Measurements from ENCODE around the gene PARP12. TPM values are rescaled to one million over a fixed set of nuclear protein-coding genes. Genes with fewer than 3 reads are reported as not detected.
A peak's percentile ranks its signal among the peaks of the same experiment; 100 is the strongest.

Gene PARP12
- total and polyA plus RNA-seq, 5 experiments from 2014 or later: 18.9 to 106 (median 34.6) TPM

GRCh38 chr7:140005754-140006503 lies 56.8 kb downstream of the PARP12 start:
- Mint-ChIP-seq H3K36me3 (no peaks in the 10 kb centered on the region), H3K27ac (no peak overlapping the region), H3K9me3 (no peaks in the 10 kb centered on the region), H3K4me3 (no peak overlapping the region), H3K4me1 (no peaks in the 10 kb centered on the region), H3K27me3 (no peaks in the 10 kb centered on the region)
- POLR2A ChIA-PET: no interaction called here
- DNase-seq (no peak), ATAC-seq (no peak)

GRCh38 chr7:140005341-140005740 lies 57.4 kb downstream of the PARP12 start:
- H3K27ac Mint-ChIP-seq: no peak overlapping the region
- H3K36me3 Mint-ChIP-seq: no peaks in the 10 kb centered on the region
- POLR2A ChIA-PET: no interaction called here
- H3K4me3 Mint-ChIP-seq: no peak overlapping the region
- no peak for ATAC-seq
- H3K4me1 Mint-ChIP-seq: no peaks in the 10 kb centered on the region
- H3K9me3 Mint-ChIP-seq: no peaks in the 10 kb centered on the region
- H3K27me3 Mint-ChIP-seq: no peaks in the 10 kb centered on the region
- no peak for DNase-seq

- Mint-ChIP-seq H3K27ac (no peak overlapping the region), H3K27me3 (no peaks in the 10 kb centered on the region), H3K36me3 (no peaks in the 10 kb centered on the region), H3K4me3 (no peak overlapping the region), H3K4me1 (no peaks in the 10 kb centered on the region), H3K9me3 (no peaks in the 10 kb centered on the region)
- POLR2A ChIA-PET: no interaction called here
- ATAC-seq (no peak), DNase-seq (no peak)
These were observed 58.1 kb downstream of the PARP12 start for GRCh38 chr7:140004672-140005071.

- Mint-ChIP-seq H3K4me3 (no peak overlapping the region), H3K4me1 (no peaks in the 10 kb centered on the region), H3K9me3 (no peaks in the 10 kb centered on the region), H3K27ac (peak overlapping the region in 1 of 10 donors; percentile 68), H3K36me3 (no peaks in the 10 kb centered on the region), H3K27me3 (no peaks in the 10 kb centered on the region)
- DNase-seq (peak in 6 of 10 donors; percentile 9 to 32 (median 22)), ATAC-seq (no peak)
- POLR2A ChIA-PET: no interaction called here
These were observed 58.8 kb downstream of the PARP12 start for GRCh38 chr7:140003913-140004382.

GRCh38 chr7:140000666-140001268 lies 62.0 kb downstream of the PARP12 start:
- Mint-ChIP-seq H3K27ac (no peak overlapping the region), H3K36me3 (no peaks in the 10 kb centered on the region), H3K9me3 (no peaks in the 10 kb centered on the region), H3K27me3 (no peaks in the 10 kb centered on the region), H3K4me3 (no peak overlapping the region), H3K4me1 (no peaks in the 10 kb centered on the region)
- no peak for DNase-seq
- ATAC-seq: no peak
- POLR2A ChIA-PET: no interaction called here

GRCh38 chr7:139999516-139999915 lies 63.2 kb downstream of the PARP12 start:
- POLR2A ChIA-PET: no interaction called here

GRCh38 chr7:139998572-139998971 lies 64.2 kb downstream of the PARP12 start:
- H3K36me3 Mint-ChIP-seq: no peaks in the 10 kb centered on the region
- POLR2A ChIA-PET: interaction anchor here (0.6 kb wide), 1 partner anchor 217 kb away, joined by 3 read pairs; no protein-coding TSS in a partner anchor
- no peak overlapping the region for H3K4me3 Mint-ChIP-seq
- no peaks in the 10 kb centered on the region for H3K4me1 Mint-ChIP-seq
- DNase-seq: no peak
- H3K9me3 Mint-ChIP-seq: no peaks in the 10 kb centered on the region
- no peak for ATAC-seq
- no peak overlapping the region for H3K27ac Mint-ChIP-seq
- H3K27me3 Mint-ChIP-seq: no peaks in the 10 kb centered on the region

More at GRCh38 chr7:139999516-139999915, 63.2 kb downstream of the PARP12 start:
- H3K27ac Mint-ChIP-seq: no peak overlapping the region
- DNase-seq (no peak), ATAC-seq (no peak)
- H3K36me3 Mint-ChIP-seq: no peaks in the 10 kb centered on the region
- no peaks in the 10 kb centered on the region for H3K27me3 Mint-ChIP-seq
- H3K4me3 Mint-ChIP-seq: no peak overlapping the region
- H3K4me1 Mint-ChIP-seq: no peaks in the 10 kb centered on the region
- no peaks in the 10 kb centered on the region for H3K9me3 Mint-ChIP-seq

GRCh38 chr7:139995017-139995915 lies 67.5 kb downstream of the PARP12 start:
- no peak for ATAC-seq
- no peaks in the 10 kb centered on the region for H3K9me3 Mint-ChIP-seq
- POLR2A ChIA-PET: no interaction called here

GRCh38 chr7:139994356-139994755 lies 68.4 kb downstream of the PARP12 start:
- no peaks in the 10 kb centered on the region for H3K4me1 Mint-ChIP-seq
- peak overlapping the region in 1 of 10 donors; percentile 54 for H3K27ac Mint-ChIP-seq
- DNase-seq: no peak
- H3K27me3 Mint-ChIP-seq: no peaks in the 10 kb centered on the region
- H3K9me3 Mint-ChIP-seq: no peaks in the 10 kb centered on the region
- no peak for ATAC-seq
- H3K36me3 Mint-ChIP-seq: no peaks in the 10 kb centered on the region
- POLR2A ChIA-PET: interaction anchor here (0.7 kb wide), 1 partner anchor 32 kb away, joined by 8 read pairs; no protein-coding TSS in a partner anchor
- no peak overlapping the region for H3K4me3 Mint-ChIP-seq

More at GRCh38 chr7:139995017-139995915, 67.5 kb downstream of the PARP12 start:
- H3K4me3 Mint-ChIP-seq: no peak overlapping the region
- no peak overlapping the region for H3K27ac Mint-ChIP-seq
- H3K36me3 Mint-ChIP-seq: no peaks in the 10 kb centered on the region
- H3K4me1 Mint-ChIP-seq: no peaks in the 10 kb centered on the region
- H3K27me3 Mint-ChIP-seq: no peaks in the 10 kb centered on the region
- no peak for DNase-seq

GRCh38 chr7:139993592-139993991 lies 69.2 kb downstream of the PARP12 start:
- no peak for DNase-seq
- POLR2A ChIA-PET: interaction anchor here (0.7 kb wide), 1 partner anchor 33 kb away, joined by 8 read pairs; no protein-coding TSS in a partner anchor
- Mint-ChIP-seq H3K9me3 (no peaks in the 10 kb centered on the region), H3K4me1 (no peaks in the 10 kb centered on the region), H3K4me3 (no peak overlapping the region), H3K36me3 (no peaks in the 10 kb centered on the region), H3K27me3 (no peaks in the 10 kb centered on the region), H3K27ac (no peak overlapping the region)
- no peak for ATAC-seq

GRCh38 chr7:139993169-139993568 lies 69.6 kb downstream of the PARP12 start:
- Mint-ChIP-seq H3K27me3 (no peaks in the 10 kb centered on the region), H3K4me3 (no peak overlapping the region), H3K9me3 (no peaks in the 10 kb centered on the region), H3K27ac (no peak overlapping the region), H3K36me3 (no peaks in the 10 kb centered on the region), H3K4me1 (peaks cover 0 to 2% (median 0%) of the 10 kb centered on the region in 4 donors)
- ATAC-seq: no peak
- no peak for DNase-seq
- POLR2A ChIA-PET: no interaction called here

GRCh38 chr7:139992353-139993044 lies 70.3 kb downstream of the PARP12 start:
- ATAC-seq (no peak), DNase-seq (no peak)
- Mint-ChIP-seq H3K4me3 (no peak overlapping the region), H3K27me3 (no peaks in the 10 kb centered on the region), H3K27ac (no peak overlapping the region), H3K9me3 (no peaks in the 10 kb centered on the region), H3K36me3 (no peaks in the 10 kb centered on the region), H3K4me1 (peaks cover 0 to 2% (median 0%) of the 10 kb centered on the region in 4 donors)
- POLR2A ChIA-PET: no interaction called here
